Mesenchymal stem cell (in vitro differentiated cells and primary cell): ENCODE results near the gene RTKN.
A peak's percentile ranks its signal among the peaks of the same experiment; 100 is the strongest.

ENCODE experiments used
- DNase-seq: peaks from one replicate; pipeline ENCODE4 v3.0.0-alpha.2; 2013
- H2AFZ ChIP-seq: one replicate; pipeline ENCODE4 v1.6.1; 2013; ENCODE audit warnings: low read depth, mild to moderate bottlenecking, control low read depth, inconsistent platforms, low read length, moderate library complexity
- H2AK5ac ChIP-seq: 2 replicates; pipeline ENCODE4 v1.6.1; 2013; ENCODE audit warnings: low read length, moderate library complexity, mild to moderate bottlenecking, inconsistent platforms; ENCODE audit not compliant: severe bottlenecking
- H2BK120ac ChIP-seq: one replicate; pipeline ENCODE4 v1.6.1; 2013; ENCODE audit warnings: low read depth, mild to moderate bottlenecking, inconsistent platforms, low read length, moderate library complexity
- H2BK12ac ChIP-seq, 2 experiments: one replicate each; pipeline ENCODE4 v1.6.1; 2013; ENCODE audit warnings: inconsistent platforms in 2 of 2, low read length in 2 of 2, mild to moderate bottlenecking in 2 of 2, moderate library complexity in 2 of 2, control low read depth in 1 of 2
- H2BK15ac ChIP-seq: one replicate; pipeline ENCODE4 v1.6.1; 2013; ENCODE audit warnings: mild to moderate bottlenecking, low read depth, inconsistent platforms; ENCODE audit not compliant: poor library complexity, severe bottlenecking
- H2BK5ac ChIP-seq: 2 replicates; pipeline ENCODE4 v1.6.1; 2013; ENCODE audit warnings: low read depth, mild to moderate bottlenecking, low read length, control low read depth, inconsistent platforms; ENCODE audit not compliant: poor library complexity, severe bottlenecking
- H3K14ac ChIP-seq, 2 experiments: one replicate each; pipeline ENCODE4 v1.6.1; 2013; ENCODE audit warnings: inconsistent platforms in 2 of 2, low read length in 2 of 2, control low read depth in 1 of 2, mild to moderate bottlenecking in 1 of 2, moderate library complexity in 1 of 2
- H3K18ac ChIP-seq, 2 experiments: one replicate each; pipeline ENCODE4 v1.6.1; 2013; ENCODE audit warnings: inconsistent platforms in 2 of 2, low read length in 2 of 2, control low read depth in 1 of 2, low read depth in 1 of 2, mild to moderate bottlenecking in 1 of 2
- H3K23ac ChIP-seq, 2 experiments: one replicate each; pipeline ENCODE4 v1.6.1; 2013; ENCODE audit warnings: inconsistent platforms in 2 of 2, low read length in 2 of 2, mild to moderate bottlenecking in 2 of 2, moderate library complexity in 2 of 2, control low read depth in 1 of 2
- H3K27ac ChIP-seq: 2 replicates; pipeline ENCODE4 v1.5.1; 2013; ENCODE audit warnings: mild to moderate bottlenecking, moderate library complexity, low read length, control low read depth, inconsistent platforms; ENCODE audit not compliant: poor library complexity, severe bottlenecking
- H3K27me3 ChIP-seq, 2 experiments: 2 replicates each; pipeline versions ENCODE4 v1.6.1 to v1.7.0; 2013; ENCODE audit warnings: low read length in 2 of 2, mild to moderate bottlenecking in 2 of 2, moderate library complexity in 2 of 2, control low read depth in 1 of 2, inconsistent platforms in 1 of 2; ENCODE audit not compliant: control insufficient read depth in 1 of 2, insufficient read depth in 1 of 2
- H3K36me3 ChIP-seq, 2 experiments: 2 replicates each; pipeline versions ENCODE4 v1.6.1 to v1.7.0; 2013; ENCODE audit warnings: low read length in 2 of 2, control low read depth in 1 of 2, inconsistent platforms in 1 of 2, low read depth in 1 of 2, mild to moderate bottlenecking in 1 of 2; ENCODE audit not compliant: insufficient read depth in 2 of 2, control insufficient read depth in 1 of 2
- H3K4ac ChIP-seq, 2 experiments: one replicate each; pipeline ENCODE4 v1.6.1; 2013; ENCODE audit warnings: inconsistent platforms in 2 of 2, low read length in 2 of 2, mild to moderate bottlenecking in 2 of 2, moderate library complexity in 2 of 2, control low read depth in 1 of 2, low read depth in 1 of 2
- H3K4me1 ChIP-seq: 2 replicates; pipeline ENCODE4 v1.6.1; 2013; ENCODE audit warnings: low read depth, low read length, control low read depth; ENCODE audit not compliant: control insufficient read depth, insufficient read depth
- H3K4me2 ChIP-seq: 2 replicates; pipeline ENCODE4 v1.6.1; 2013; ENCODE audit warnings: low read length, mild to moderate bottlenecking, inconsistent platforms; ENCODE audit not compliant: poor library complexity, severe bottlenecking
- H3K4me3 ChIP-seq, 2 experiments: 2 replicates each; pipeline versions ENCODE4 v1.5.1 to v1.7.0; 2013; ENCODE audit warnings: low read length in 2 of 2, mild to moderate bottlenecking in 2 of 2, control low read depth in 1 of 2, low read depth in 1 of 2; ENCODE audit not compliant: insufficient read depth in 1 of 2
- H3K79me1 ChIP-seq: replicated peaks from 2 replicates; pipeline ENCODE4 v1.6.1; 2013; ENCODE audit warnings: mild to moderate bottlenecking, control low read depth, low read length, inconsistent platforms; ENCODE audit not compliant: poor library complexity, severe bottlenecking
- H3K9ac ChIP-seq: 2 replicates; pipeline ENCODE4 v1.7.0; 2013; ENCODE audit warnings: mild to moderate bottlenecking, low read length, moderate library complexity
- H3K9me3 ChIP-seq: 2 replicates; pipeline ENCODE4 v1.7.0; 2013; ENCODE audit warnings: mild to moderate bottlenecking, low read length; ENCODE audit not compliant: control insufficient read depth
- H4K8ac ChIP-seq: one replicate; pipeline ENCODE4 v1.6.1; 2013; ENCODE audit warnings: inconsistent platforms, mild to moderate bottlenecking, low read length, moderate library complexity
- H4K91ac ChIP-seq: one replicate; pipeline ENCODE4 v1.6.1; 2013; ENCODE audit warnings: mild to moderate bottlenecking, low read length, inconsistent platforms
- WGBS: methylation state at CpG from one replicate; pipeline ENCODE4 v1.1.7; 2013; ENCODE audit warnings: mixed read lengths; 5-methylcytosine and 5-hydroxymethylcytosine counted together

Gene RTKN

DNA sequence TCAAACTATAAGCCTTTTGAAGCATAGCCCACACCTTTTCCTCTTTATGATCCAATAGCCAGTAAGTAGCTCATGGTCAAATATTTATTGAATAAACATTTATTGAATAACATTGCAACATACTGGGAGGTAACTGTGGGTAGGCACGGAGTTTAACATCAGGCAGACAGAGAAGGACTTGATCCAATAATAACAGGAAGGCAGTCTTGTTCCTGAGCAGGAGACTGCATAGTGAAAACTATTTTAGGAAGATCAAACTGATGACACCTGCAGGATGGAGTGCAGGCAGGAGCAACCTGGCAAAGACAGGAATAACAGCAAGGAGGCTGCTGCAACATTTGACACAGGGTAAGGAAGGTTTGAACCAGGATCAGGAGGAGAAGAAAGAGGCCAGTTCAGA, 58.5 kb downstream of the RTKN start:
- Histone ChIP-seq H3K4me1 (peaks cover 11% of the 10 kb centered on the region), H3K4me3 (no peak overlapping the region), H4K91ac (no peak overlapping the region), H2BK120ac (no peak overlapping the region), H3K79me1 (peaks cover 42% of the 10 kb centered on the region), H3K27ac (peak overlapping the region; percentile 46), H3K9ac (peak overlapping the region; percentile 36), H3K4me2 (no peak overlapping the region), H3K14ac (no peak overlapping the region), H3K27me3 (no peaks in the 10 kb centered on the region), H2BK15ac (no peak overlapping the region), H3K4ac (no peak overlapping the region), H2BK5ac (no peak overlapping the region), H3K36me3 (peaks cover 7 to 10% of the 10 kb centered on the region in 2 experiments), H3K9me3 (no peaks in the 10 kb centered on the region), H3K23ac (no peak overlapping the region), H2AFZ (no peak overlapping the region), H2BK12ac (no peak overlapping the region), H2AK5ac (no peak overlapping the region), H4K8ac (no peak overlapping the region), H3K18ac (no peak overlapping the region)
- DNase-seq: peak; percentile 23
- WGBS: 74% methylated on average over 1 of the region's 1 CpG

DNA sequence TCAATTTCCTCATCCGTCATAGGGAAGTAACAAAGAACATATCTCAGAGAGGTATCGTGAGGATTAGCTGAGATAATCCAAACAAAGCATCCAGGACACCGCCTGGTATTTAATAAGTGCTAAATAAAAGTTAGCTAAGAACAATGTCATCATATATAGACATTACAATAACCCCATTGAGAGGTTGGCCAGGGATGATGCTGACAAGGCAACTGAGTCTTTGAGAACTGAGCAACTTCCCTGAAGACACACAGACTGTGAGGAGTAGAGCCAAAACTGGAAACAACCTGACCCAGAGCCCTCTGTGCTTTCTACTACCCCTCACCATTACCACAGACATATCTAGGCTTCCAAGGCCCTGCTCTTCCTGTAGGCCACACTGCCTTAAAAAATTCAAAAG, 60.0 kb downstream of the RTKN start:
- no peak overlapping the region for H2BK120ac ChIP-seq
- H3K14ac ChIP-seq: no peak overlapping the region
- H3K9me3 ChIP-seq: no peaks in the 10 kb centered on the region
- H4K91ac ChIP-seq: no peak overlapping the region
- no peak overlapping the region for H4K8ac ChIP-seq
- H3K27ac ChIP-seq: no peak overlapping the region
- no peak overlapping the region for H2BK12ac ChIP-seq
- H2AK5ac ChIP-seq: no peak overlapping the region
- H3K4me1 ChIP-seq: peaks cover 11% of the 10 kb centered on the region
- H2BK5ac ChIP-seq: no peak overlapping the region
- H3K18ac ChIP-seq: no peak overlapping the region
- peaks cover 15 to 24% of the 10 kb centered on the region in 2 experiments for H3K36me3 ChIP-seq
- no peak for DNase-seq
- no peak overlapping the region for H3K4me3 ChIP-seq
- peaks cover 49% of the 10 kb centered on the region for H3K79me1 ChIP-seq
- no peak overlapping the region for H2AFZ ChIP-seq
- no peak overlapping the region for H3K4me2 ChIP-seq
- WGBS: 100% methylated on average over 1 of the region's 3 CpGs
- no peak overlapping the region for H3K23ac ChIP-seq
- H3K4ac ChIP-seq: no peak overlapping the region
- no peaks in the 10 kb centered on the region for H3K27me3 ChIP-seq
- H3K9ac ChIP-seq: no peak overlapping the region
- no peak overlapping the region for H2BK15ac ChIP-seq

- no peaks in the 10 kb centered on the region for H3K9me3 ChIP-seq
- H3K4me1 ChIP-seq: peaks cover 11% of the 10 kb centered on the region
- no peak within 1 kb of the TSS for H3K27ac ChIP-seq
- peak within 1 kb of the TSS; percentile 38 to 80 for H3K4me3 ChIP-seq
- H3K36me3 ChIP-seq: peaks cover 23 to 34% of the 10 kb centered on the region in 2 experiments
- H3K79me1 ChIP-seq: peaks cover 56% of the 10 kb centered on the region
- H3K9ac ChIP-seq: peak within 1 kb of the TSS; percentile 85
- no peak within 1 kb of the TSS for H2BK5ac ChIP-seq
- no peak within 1 kb of the TSS for H2BK12ac ChIP-seq
- no peaks in the 10 kb centered on the region for H3K27me3 ChIP-seq
- no peak within 1 kb of the TSS for H2BK120ac ChIP-seq
- H3K23ac ChIP-seq: no peak within 1 kb of the TSS
- H3K4me2 ChIP-seq: peak within 1 kb of the TSS; percentile 60
- H4K8ac ChIP-seq: peak within 1 kb of the TSS; percentile 62
- H2AFZ ChIP-seq: no peak within 1 kb of the TSS
- no peak within 1 kb of the TSS for H2BK15ac ChIP-seq
- WGBS: 20% methylated on average over 12 of the region's 14 CpGs
- H4K91ac ChIP-seq: peak within 1 kb of the TSS; percentile 47
- peak within 1 kb of the TSS in 1 of 2 experiments; percentile 46 for H3K14ac ChIP-seq
- peak within 1 kb of the TSS; percentile 59 to 80 for H3K18ac ChIP-seq
- peak within 1 kb of the TSS in 1 of 2 experiments; percentile 13 for H3K4ac ChIP-seq
- peak; percentile 81 for DNase-seq
- H2AK5ac ChIP-seq: peak within 1 kb of the TSS; percentile 75
These were observed 61.6 kb downstream of the RTKN start, which contains the start of gene DCTN1 for GRCh38 chr2:74379851-74380789. Gene DCTN1, minus strand, starts transcription at chr2:74380311. Its CDS starts 274 bp downstream, at chr2:74380037.

DNA sequence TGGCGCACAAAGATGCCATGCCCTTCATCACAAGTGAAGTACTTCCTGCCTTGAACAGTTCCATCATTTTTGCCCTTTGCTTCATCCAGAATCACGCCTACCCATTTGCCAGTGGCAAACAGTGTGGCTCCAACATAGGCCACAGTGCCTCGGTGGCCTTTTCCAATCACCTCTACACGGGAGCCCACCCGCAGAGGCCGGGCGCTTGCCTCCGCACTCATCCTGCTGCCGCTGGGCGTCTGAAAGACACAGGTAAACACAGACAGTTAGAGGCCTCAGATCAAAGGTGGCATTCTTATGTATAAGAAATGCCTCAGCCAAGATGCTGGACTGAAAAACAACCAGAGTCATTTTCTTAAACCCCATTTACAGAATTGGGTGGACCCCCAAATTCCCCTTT, 63.7 kb downstream of the RTKN start:
- Histone ChIP-seq H3K4me1 (peaks cover 21% of the 10 kb centered on the region), H3K27ac (no peak overlapping the region), H3K9me3 (no peaks in the 10 kb centered on the region), H3K79me1 (peaks cover 66% of the 10 kb centered on the region), H2AK5ac (no peak overlapping the region), H3K9ac (no peak overlapping the region), H3K4ac (no peak overlapping the region), H3K23ac (no peak overlapping the region), H3K4me3 (no peak overlapping the region), H2BK12ac (no peak overlapping the region), H3K4me2 (no peak overlapping the region), H2BK120ac (no peak overlapping the region), H4K91ac (no peak overlapping the region), H3K14ac (no peak overlapping the region), H2AFZ (no peak overlapping the region), H3K18ac (no peak overlapping the region), H3K27me3 (no peaks in the 10 kb centered on the region), H2BK5ac (no peak overlapping the region), H4K8ac (no peak overlapping the region), H3K36me3 (peaks cover 28 to 32% of the 10 kb centered on the region in 2 experiments), H2BK15ac (no peak overlapping the region)
- WGBS: 98% methylated on average over 10 of the region's 10 CpGs
- DNase-seq: no peak
